PC-9 (cell line): Measurements from ENCODE around the gene C9orf85. TPM values are rescaled to one million over a fixed set of nuclear protein-coding genes. Genes with fewer than 3 reads are reported as not detected.

Experiments
- BruUV-seq: library from RNA; stranded (reverse); fragments of 400-500 nt; replicated peaks from 2 replicates; lab custom pipeline; 2021; lab: Mats Ljungman, UMichigan
- CTCF ChIA-PET: fragments of 300-600 bp; sonication (Branson Sonifier 250); formaldehyde crosslinking; loops from one replicate; lab custom pipeline; 2022; ENCODE audit warnings: antibody characterized with exemption; lab: Charles Lee
- POLR2A ChIA-PET: fragments of 300-600 bp; sonication (Branson Sonifier 250); formaldehyde crosslinking; loops from one replicate; lab custom pipeline; 2022; ENCODE audit warnings: antibody characterized with exemption; ENCODE audit not compliant: unreplicated experiment; lab: Charles Lee
- DNase-seq, 2 experiments: peaks; one replicate each; pipeline versions ENCODE4 v3.0.0 to v3.0.0-alpha.2; 2015 to 2022; ENCODE audit warnings: mixed read lengths in 1 of 2
- H2AFZ ChIP-seq: fragments of 200-600 bp; sonication (generic); 2 replicates; pipeline ENCODE4 v1.8.1; 2017; ENCODE audit warnings: antibody characterized with exemption
- H3F3A ChIP-seq: fragments of 200-600 bp; sonication (generic); 2 replicates; pipeline ENCODE4 v1.8.1; 2017; ENCODE audit warnings: antibody characterized with exemption, mild to moderate bottlenecking, low read depth; ENCODE audit not compliant: insufficient read depth
- H3K27ac ChIP-seq: fragments of 200-600 bp; sonication (generic); 2 replicates; pipeline ENCODE4 v1.6.1; 2016; ENCODE audit warnings: mixed run types
- H3K27me3 ChIP-seq: fragments of 200-600 bp; sonication (generic); 2 replicates; pipeline ENCODE4 v1.6.1; 2016; ENCODE audit warnings: low read depth, mixed run types; ENCODE audit not compliant: insufficient read depth
- H3K36me3 ChIP-seq: fragments of 200-600 bp; sonication (generic); 2 replicates; pipeline ENCODE4 v1.6.1; 2016; ENCODE audit warnings: low read depth, mixed run types
- H3K4me1 ChIP-seq: fragments of 200-600 bp; sonication (generic); replicated peaks from 2 replicates; pipeline ENCODE4 v1.6.1; 2016; ENCODE audit warnings: mixed run types; ENCODE audit not compliant: insufficient read depth
- H3K4me2 ChIP-seq: fragments of 200-600 bp; sonication (generic); 2 replicates; pipeline ENCODE4 v1.6.1; 2017; ENCODE audit warnings: mixed run types
- H3K4me3 ChIP-seq: fragments of 200-600 bp; sonication (generic); 2 replicates; pipeline ENCODE4 v1.6.1; 2016; ENCODE audit warnings: mixed run types
- H3K79me2 ChIP-seq: fragments of 200-600 bp; sonication (generic); 2 replicates; pipeline ENCODE4 v1.6.1; 2017; ENCODE audit warnings: low read depth, mixed run types
- H3K9me2 ChIP-seq: fragments of 200-600 bp; sonication (generic); 2 replicates; pipeline ENCODE4 v1.8.1; 2017; ENCODE audit warnings: mild to moderate bottlenecking; ENCODE audit not compliant: insufficient read depth
- H3K9me3 ChIP-seq: fragments of 200-600 bp; sonication (generic); 2 replicates; pipeline ENCODE4 v1.8.1; 2016; ENCODE audit warnings: low read depth; ENCODE audit not compliant: insufficient read depth
- H4K20me1 ChIP-seq: fragments of 200-600 bp; sonication (generic); 2 replicates; pipeline ENCODE4 v1.8.1; 2017; ENCODE audit not compliant: insufficient read depth
- CTCF ChIP-seq: fragments of 200-600 bp; sonication (generic); conservative IDR thresholded peaks from 2 replicates; pipeline ENCODE4 v1.6.1; 2017; ENCODE audit warnings: mixed run types, antibody characterized with exemption, mild to moderate bottlenecking, moderate library complexity
- EZH2 ChIP-seq: fragments of 200-600 bp; sonication (generic); IDR thresholded peaks from 2 replicates; pipeline ENCODE4 v1.8.0; 2017; ENCODE audit warnings: antibody characterized with exemption, low read depth
- intact Hi-C: fragments of 100-400 bp; cut with micrococcal nuclease; formaldehyde crosslinking; loops from one replicate; pipeline ENCODE4 v1.10.0; 2022; ENCODE audit not compliant: unreplicated experiment
- total RNA-seq: library from RNA; stranded (reverse); gene quantifications from 2 replicates; pipeline ENCODE4 v1.2.3, GENCODE V29; 2021

The C9orf85 gene
- total RNA-seq, 1 experiment from 2014 or later: 19.0 TPM

- Histone ChIP-seq H2AFZ (no peak overlapping the region), H4K20me1 (no peaks in the 10 kb centered on the region), H3K79me2 (no peaks in the 10 kb centered on the region), H3K4me1 (no peaks in the 10 kb centered on the region), H3K27me3 (no peaks in the 10 kb centered on the region), H3K36me3 (no peaks in the 10 kb centered on the region), H3K4me2 (no peak overlapping the region), H3K4me3 (no peak overlapping the region), H3K9me2 (no peaks in the 10 kb centered on the region), H3F3A (no peaks in the 10 kb centered on the region), H3K27ac (no peak overlapping the region), H3K9me3 (no peaks in the 10 kb centered on the region)
- DNase-seq: no peak
- ChIA-PET POLR2A (no interaction called here), CTCF (no interaction called here)
- no TSS peak for BruUV-seq
- intact Hi-C loops: no loop called here
- TF ChIP-seq EZH2 (no peak), CTCF (no peak)
Observed at GRCh38 chr9:71981944-71982343, 70.5 kb downstream of the C9orf85 start.

- CTCF ChIA-PET: interaction anchor here (0.7 kb wide), 1 partner anchor 178 kb away, joined by 3 read pairs; no protein-coding TSS in a partner anchor
- no peaks in the 10 kb centered on the region for H3K36me3 ChIP-seq
- BruUV-seq: no TSS peak
Observed at GRCh38 chr9:71984403-71984802, 73.0 kb downstream of the C9orf85 start.

GRCh38 chr9:71984831-71985281, 73.4 kb downstream of the C9orf85 start:
- TF ChIP-seq CTCF (no peak), EZH2 (no peak)
- intact Hi-C loops: no loop called here
- POLR2A ChIA-PET: no interaction called here
- no peak overlapping the region for H3K4me3 ChIP-seq
- no peaks in the 10 kb centered on the region for H4K20me1 ChIP-seq
- no peak overlapping the region for H2AFZ ChIP-seq
- H3K79me2 ChIP-seq: no peaks in the 10 kb centered on the region
- CTCF ChIA-PET: interaction anchor here (0.7 kb wide), 1 partner anchor 178 kb away, joined by 3 read pairs; no protein-coding TSS in a partner anchor
- H3K9me2 ChIP-seq: no peaks in the 10 kb centered on the region
- no peaks in the 10 kb centered on the region for H3F3A ChIP-seq
- no peak for DNase-seq
- no peak overlapping the region for H3K4me2 ChIP-seq
- no peaks in the 10 kb centered on the region for H3K9me3 ChIP-seq
- H3K36me3 ChIP-seq: no peaks in the 10 kb centered on the region
- H3K27me3 ChIP-seq: no peaks in the 10 kb centered on the region
- no peaks in the 10 kb centered on the region for H3K4me1 ChIP-seq
- no TSS peak for BruUV-seq
- H3K27ac ChIP-seq: no peak overlapping the region

More at GRCh38 chr9:71984403-71984802, 73.0 kb downstream of the C9orf85 start:
- H3K9me2 ChIP-seq: no peaks in the 10 kb centered on the region
- no peak overlapping the region for H3K27ac ChIP-seq
- H3K4me2 ChIP-seq: no peak overlapping the region
- H3K27me3 ChIP-seq: no peaks in the 10 kb centered on the region
- no peak for DNase-seq
- H3F3A ChIP-seq: no peaks in the 10 kb centered on the region
- intact Hi-C loops: no loop called here
- no peak overlapping the region for H2AFZ ChIP-seq
- POLR2A ChIA-PET: no interaction called here
- no peaks in the 10 kb centered on the region for H3K79me2 ChIP-seq
- no peaks in the 10 kb centered on the region for H3K4me1 ChIP-seq
- TF ChIP-seq CTCF: no peak
- no peak for TF ChIP-seq EZH2
- no peak overlapping the region for H3K4me3 ChIP-seq
- H3K9me3 ChIP-seq: no peaks in the 10 kb centered on the region
- H4K20me1 ChIP-seq: no peaks in the 10 kb centered on the region
